Stimulated activated CD8-positive, alpha-beta memory T cell treated with anti-CD3 and anti-CD28 coated beads, Interleukin-7, amount 100 ng/mL, for 48 hours (primary cell): Measurements from ENCODE around the gene ATP1A3.

Experiments
- DNase-seq, 2 donors: peaks; one replicate each; pipeline ENCODE4 v3.0.0-alpha.2; 2020; ENCODE audit warnings: low read depth in 1 of 2; ENCODE audit errors: extremely low read depth in 1 of 2

The ATP1A3 gene

DNA sequence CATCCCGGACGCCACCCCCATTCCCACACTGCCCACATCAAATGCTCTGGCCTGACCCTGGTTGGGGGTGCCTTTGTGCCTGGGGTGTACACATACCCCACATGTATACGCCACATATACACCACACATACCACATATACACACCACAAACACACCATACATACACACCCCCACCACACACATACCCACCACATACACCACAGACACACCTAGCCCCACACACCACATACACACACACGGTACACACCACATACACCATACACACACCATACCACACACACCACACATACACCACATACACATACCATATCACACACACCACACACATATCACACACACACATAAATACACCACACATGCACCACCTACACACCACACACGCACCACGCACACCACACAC is 75.9 kb downstream of the ATP1A3 start:
- DNase-seq = no peak

GRCh38 chr19:41917676-41918075 is 76.4 kb downstream of the ATP1A3 start:
- no peak for DNase-seq
